H9 (cell line): ENCODE data around the gene DGUOK. TPM values are rescaled to one million over a fixed set of nuclear protein-coding genes. Genes with fewer than 3 reads are reported as not detected.

ENCODE experiments used
- DNase-seq: peaks from one replicate; pipeline ENCODE4 v3.0.0-alpha.2; 2017
- H2AFZ ChIP-seq: one replicate; pipeline ENCODE4 v1.6.1; 2013; ENCODE audit warnings: mild to moderate bottlenecking, low read length, control low read depth, moderate library complexity
- H2AK5ac ChIP-seq: 2 replicates; pipeline ENCODE4 v1.6.1; 2013; ENCODE audit warnings: low read length, control low read depth, mixed read lengths; ENCODE audit not compliant: insufficient read length
- H2BK120ac ChIP-seq: one replicate; pipeline ENCODE4 v1.6.1; 2013; ENCODE audit warnings: low read depth, mild to moderate bottlenecking, low read length, control low read depth, inconsistent platforms; ENCODE audit not compliant: poor library complexity, severe bottlenecking
- H2BK12ac ChIP-seq: 2 replicates; pipeline ENCODE4 v1.6.1; 2013; ENCODE audit warnings: low read length, control low read depth, mixed read lengths, low read depth; ENCODE audit not compliant: insufficient read length
- H2BK15ac ChIP-seq: 2 replicates; pipeline ENCODE4 v1.6.1; 2013; ENCODE audit warnings: low read depth, low read length, control low read depth
- H2BK20ac ChIP-seq: one replicate; pipeline ENCODE4 v1.6.1; 2013; ENCODE audit warnings: low read depth, mild to moderate bottlenecking, low read length, control low read depth, inconsistent platforms; ENCODE audit not compliant: poor library complexity, severe bottlenecking
- H2BK5ac ChIP-seq: 2 replicates; pipeline ENCODE4 v1.6.1; 2013; ENCODE audit warnings: low read length, control low read depth, mixed read lengths; ENCODE audit not compliant: insufficient read length
- H3K14ac ChIP-seq: 2 replicates; pipeline ENCODE4 v1.6.1; 2013; ENCODE audit warnings: low read length, control low read depth; ENCODE audit not compliant: insufficient read depth
- H3K18ac ChIP-seq: 2 replicates; pipeline ENCODE4 v1.6.1; 2013; ENCODE audit warnings: low read depth, mild to moderate bottlenecking, mixed read lengths, low read length, control low read depth; ENCODE audit not compliant: insufficient read length
- H3K23ac ChIP-seq: 2 replicates; pipeline ENCODE4 v1.6.1; 2013; ENCODE audit warnings: low read length, control low read depth, mixed read lengths, low read depth; ENCODE audit not compliant: insufficient read length
- H3K23me2 ChIP-seq: 2 replicates; pipeline ENCODE4 v1.6.1; 2013; ENCODE audit warnings: low read depth, mild to moderate bottlenecking, mixed read lengths, low read length, control low read depth; ENCODE audit not compliant: insufficient read length, poor library complexity, severe bottlenecking
- H3K27ac ChIP-seq: 2 replicates; pipeline ENCODE4 v1.5.1; 2013; ENCODE audit warnings: low read length, control low read depth, mixed read lengths, low read depth; ENCODE audit not compliant: insufficient read length
- H3K27me3 ChIP-seq: 2 replicates; pipeline ENCODE4 v1.6.1; 2013; ENCODE audit warnings: low read length, control low read depth, inconsistent platforms; ENCODE audit not compliant: insufficient read depth
- H3K4ac ChIP-seq: 2 replicates; pipeline ENCODE4 v1.6.1; 2013; ENCODE audit warnings: low read depth, mild to moderate bottlenecking, control low read depth, inconsistent platforms, low read length, moderate library complexity
- H3K4me1 ChIP-seq: 2 replicates; pipeline ENCODE4 v1.6.1; 2013; ENCODE audit warnings: low read length, control low read depth, inconsistent platforms; ENCODE audit not compliant: insufficient read depth
- H3K4me2 ChIP-seq: 2 replicates; pipeline ENCODE4 v1.6.1; 2013; ENCODE audit warnings: low read length, control low read depth, mixed read lengths; ENCODE audit not compliant: insufficient read length, insufficient read depth
- H3K56ac ChIP-seq: 2 replicates; pipeline ENCODE4 v1.6.1; 2013; ENCODE audit warnings: low read depth, mild to moderate bottlenecking, mixed read lengths, low read length, control low read depth; ENCODE audit not compliant: insufficient read length
- H3K79me1 ChIP-seq: 2 replicates; pipeline ENCODE4 v1.6.1; 2013; ENCODE audit warnings: low read depth, mild to moderate bottlenecking, moderate library complexity, low read length, control low read depth, inconsistent platforms; ENCODE audit not compliant: insufficient read depth, poor library complexity, severe bottlenecking
- H3K79me2 ChIP-seq: 2 replicates; pipeline ENCODE4 v1.6.1; 2013; ENCODE audit warnings: low read length, control low read depth, inconsistent platforms; ENCODE audit not compliant: insufficient read depth
- H3K9ac ChIP-seq: 2 replicates; pipeline ENCODE4 v1.6.1; 2013; ENCODE audit warnings: low read length, control low read depth, mixed read lengths; ENCODE audit not compliant: insufficient read length; ENCODE audit errors: extremely low read depth
- H3K9me3 ChIP-seq: one replicate; pipeline ENCODE4 v1.6.1; 2013; ENCODE audit warnings: low read depth, low read length, inconsistent platforms; ENCODE audit not compliant: control insufficient read depth
- H3T11ph ChIP-seq: one replicate; pipeline ENCODE4 v1.6.1; 2013; ENCODE audit warnings: mild to moderate bottlenecking, low read length, control low read depth, inconsistent platforms
- H4K20me1 ChIP-seq: one replicate; pipeline ENCODE4 v1.6.1; 2013; ENCODE audit not compliant: control insufficient read depth, insufficient read length, insufficient read depth
- H4K5ac ChIP-seq: 2 replicates; pipeline ENCODE4 v1.6.1; 2013; ENCODE audit warnings: low read depth, mild to moderate bottlenecking, mixed read lengths, low read length, control low read depth; ENCODE audit not compliant: insufficient read length
- H4K8ac ChIP-seq: replicated peaks from 2 replicates; pipeline ENCODE4 v1.6.1; 2013; ENCODE audit warnings: low read length, control low read depth, mixed read lengths, low read depth; ENCODE audit not compliant: insufficient read length
- H4K91ac ChIP-seq: 2 replicates; pipeline ENCODE4 v1.6.1; 2013; ENCODE audit warnings: low read depth, mild to moderate bottlenecking, moderate library complexity, mixed read lengths, low read length, control low read depth; ENCODE audit not compliant: insufficient read length
- H3K27ac Mint-ChIP-seq, 3 experiments: 2 replicates in 2 of 3; 3 replicates in 1 of 3; pipeline ENCODE4 v1.8.0; 2020 to 2021; ENCODE audit warnings: mixed read lengths in 3 of 3, mild to moderate bottlenecking in 1 of 3, moderate library complexity in 1 of 3
- H3K27me3 Mint-ChIP-seq: 2 replicates; pipeline ENCODE4 v1.8.0; 2021; ENCODE audit warnings: low read depth, mild to moderate bottlenecking, moderate library complexity, mixed read lengths
- H3K36me3 Mint-ChIP-seq, 3 experiments: 2 replicates in 2 of 3; 3 replicates in 1 of 3; pipeline ENCODE4 v1.8.0; 2020 to 2021; ENCODE audit warnings: low read depth in 3 of 3, mixed read lengths in 3 of 3; ENCODE audit not compliant: insufficient read depth in 1 of 3
- H3K4me1 Mint-ChIP-seq, 2 experiments: 2 replicates each; pipeline ENCODE4 v1.8.0; 2020; ENCODE audit warnings: mixed read lengths in 2 of 2
- H3K4me3 Mint-ChIP-seq, 2 experiments: 2 replicates in 1 of 2; 3 replicates in 1 of 2; pipeline ENCODE4 v1.8.0; 2020 to 2021; ENCODE audit warnings: mild to moderate bottlenecking in 2 of 2, mixed read lengths in 2 of 2, moderate library complexity in 1 of 2
- H3K9me3 Mint-ChIP-seq, 2 experiments: 2 replicates in 1 of 2; 3 replicates in 1 of 2; pipeline ENCODE4 v1.8.0; 2020; ENCODE audit warnings: mild to moderate bottlenecking in 2 of 2, mixed read lengths in 2 of 2, moderate library complexity in 1 of 2
- CTCF ChIP-seq: fragments of 200-600 bp; sonication (generic); conservative IDR thresholded peaks from 3 replicates; pipeline ENCODE4 v1.8.0; 2021; ENCODE audit warnings: antibody characterized with exemption, mild to moderate bottlenecking
- WGBS: extraction: QIAGEN DNeasy Blood & Tissue Kit; methylation state at CpG from one replicate; pipeline ENCODE4 v1.1.7; 2013; ENCODE audit warnings: missing lambda C conversion rate, low lambda C conversion rate, mixed read lengths; ENCODE audit not compliant: insufficient read length; ENCODE audit errors: extremely low coverage; 5-methylcytosine and 5-hydroxymethylcytosine counted together
- total RNA-seq: library from RNA; stranded (reverse); gene quantifications from 2 replicates; pipeline ENCODE4 v1.2.1, GENCODE V29; 2021

DGUOK gene
- total RNA-seq, 1 experiment from 2014 or later = 98.5 TPM

DNA sequence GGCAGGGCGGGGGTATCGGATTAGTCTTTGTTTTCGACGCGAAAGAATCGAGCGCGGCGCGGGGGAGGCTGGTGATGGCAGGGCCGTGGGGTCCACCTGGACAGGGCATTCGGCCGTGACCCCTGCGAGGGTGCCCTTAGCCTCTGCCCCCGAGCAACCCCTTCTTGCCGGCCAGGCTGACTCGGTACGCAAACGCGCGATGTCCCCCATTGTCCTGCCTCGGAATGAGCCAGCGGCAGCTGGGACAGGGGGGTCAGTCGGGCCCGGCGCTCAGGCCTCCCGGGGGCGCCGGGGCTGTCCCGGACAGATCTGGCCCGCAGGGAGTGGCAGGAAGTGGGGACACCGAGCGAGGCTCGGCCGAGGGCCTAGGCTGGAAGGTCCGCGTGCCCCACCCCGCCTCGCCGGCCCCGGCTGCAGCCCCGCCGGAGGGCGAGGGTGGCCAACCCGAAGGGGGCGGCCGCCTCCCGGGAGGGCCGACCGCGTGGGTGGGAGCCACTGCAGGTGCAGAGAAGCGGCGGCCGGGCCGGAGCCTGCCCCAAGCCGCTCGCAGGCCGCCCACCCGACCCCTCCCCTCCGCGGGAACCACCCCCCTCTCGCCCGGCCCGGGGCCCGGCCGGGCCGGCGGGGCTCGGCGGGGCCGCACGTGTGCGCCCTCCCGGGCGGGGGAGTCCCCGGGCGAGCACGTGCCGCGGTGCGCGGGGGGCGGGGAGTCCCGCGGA is 57.7 kb downstream of the DGUOK start, which contains the start of gene TET3:
Gene TET3 (plus strand): TSS at position 708 of the 719 bp plus-strand sequence. CDS start 1,494 bp downstream, outside the sequence.
- Histone ChIP-seq H4K91ac (no peak within 1 kb of the TSS), H2BK120ac (no peak within 1 kb of the TSS), H4K5ac (no peak within 1 kb of the TSS), H3K27ac (no peak within 1 kb of the TSS), H3K4me1 (peaks cover 24% of the 10 kb centered on the region; the same call in 1 of the 2 replicates), H2BK5ac (no peak within 1 kb of the TSS), H2BK20ac (no peak within 1 kb of the TSS), H3T11ph (no peak within 1 kb of the TSS), H4K8ac (no peak within 1 kb of the TSS), H2AFZ (no peak within 1 kb of the TSS), H3K79me1 (peaks cover under 1% of the 10 kb centered on the region), H2AK5ac (no peak within 1 kb of the TSS), H3K9me3 (no peaks in the 10 kb centered on the region), H3K4ac (no peak within 1 kb of the TSS), H4K20me1 (peaks cover 2% of the 10 kb centered on the region), H3K79me2 (no peaks in the 10 kb centered on the region; the same call in 1 of the 2 replicates), H3K23ac (no peak within 1 kb of the TSS), H3K4me2 (peak within 1 kb of the TSS; percentile 88), H3K14ac (peak within 1 kb of the TSS; percentile 92), H2BK15ac (no peak within 1 kb of the TSS; the same call in 1 of the 2 replicates), H3K27me3 (peaks cover 18% of the 10 kb centered on the region; the same call in 1 of the 2 replicates), H3K56ac (no peak within 1 kb of the TSS), H3K23me2 (peaks cover 24% of the 10 kb centered on the region), H3K18ac (peak within 1 kb of the TSS; percentile 83), H2BK12ac (no peak within 1 kb of the TSS), H3K9ac (peak within 1 kb of the TSS; percentile 46)
- no peaks in the 10 kb centered on the region for H3K9me3 Mint-ChIP-seq
- no CpG with 5 or more reads among the region's 85 CpGs for WGBS
- H3K4me1 Mint-ChIP-seq = peaks cover 69% of the 10 kb centered on the region in 2 experiments
- no peak for TF ChIP-seq CTCF
- peak within 1 kb of the TSS; percentile 37 to 84 (median 41); a peak in 4 of 7 replicates for H3K27ac Mint-ChIP-seq
- peaks cover 55% of the 10 kb centered on the region for H3K27me3 Mint-ChIP-seq
- H3K36me3 Mint-ChIP-seq = peaks cover 9 to 28% (median 9%) of the 10 kb centered on the region in 3 experiments
- peak within 1 kb of the TSS; percentile 70 to 84 for H3K4me3 Mint-ChIP-seq
- peak; percentile 40 for DNase-seq
